ENCODE measurements around the gene IL3.

IL3 gene

DNA sequence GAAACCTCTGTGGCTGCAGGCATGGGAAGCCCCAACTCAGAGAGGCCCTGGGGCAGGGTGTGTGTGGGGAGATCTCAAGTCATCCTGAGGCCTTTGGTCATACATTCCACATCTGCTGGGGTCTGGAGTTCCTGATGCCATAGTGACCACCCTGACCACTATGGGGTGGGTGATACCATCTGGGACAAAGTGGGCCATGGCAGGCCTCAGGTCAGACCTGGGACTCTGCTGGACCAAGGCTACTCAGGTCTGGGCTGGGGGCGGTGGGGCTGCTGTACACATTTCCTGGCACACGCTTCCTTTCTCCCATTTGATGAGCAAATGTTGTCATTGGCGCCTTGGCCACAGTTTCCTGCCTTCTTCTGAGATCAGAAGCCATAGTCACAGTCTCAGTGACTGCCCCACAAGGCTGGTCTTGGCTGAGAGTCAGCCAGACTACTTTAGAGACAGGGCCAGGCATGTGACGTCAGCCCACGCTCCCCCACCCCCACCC, 33.9 kb upstream of the IL3 start:
- DNase-seq = peak in 1 of 2 donors; percentile 29

DNA sequence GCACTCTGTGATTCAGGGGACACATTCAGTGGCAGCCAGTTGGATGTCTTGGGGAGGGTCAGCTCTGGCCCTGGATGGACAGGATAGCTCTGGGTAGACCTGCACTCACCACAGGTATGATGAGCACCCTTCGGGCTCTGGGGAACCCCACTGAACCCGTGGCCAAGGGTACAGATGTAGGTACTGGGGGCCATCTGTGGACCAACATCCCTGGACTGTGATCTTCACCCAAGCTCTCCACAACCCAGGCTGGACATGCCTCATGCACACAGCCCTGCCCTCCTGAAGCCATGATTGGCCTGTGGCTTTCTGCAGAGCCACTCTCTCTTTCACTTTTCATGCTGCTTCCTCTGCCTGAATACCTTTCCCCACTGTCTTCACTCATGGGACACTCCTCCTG, 33.4 kb upstream of the IL3 start:
- DNase-seq = no peak

DNA sequence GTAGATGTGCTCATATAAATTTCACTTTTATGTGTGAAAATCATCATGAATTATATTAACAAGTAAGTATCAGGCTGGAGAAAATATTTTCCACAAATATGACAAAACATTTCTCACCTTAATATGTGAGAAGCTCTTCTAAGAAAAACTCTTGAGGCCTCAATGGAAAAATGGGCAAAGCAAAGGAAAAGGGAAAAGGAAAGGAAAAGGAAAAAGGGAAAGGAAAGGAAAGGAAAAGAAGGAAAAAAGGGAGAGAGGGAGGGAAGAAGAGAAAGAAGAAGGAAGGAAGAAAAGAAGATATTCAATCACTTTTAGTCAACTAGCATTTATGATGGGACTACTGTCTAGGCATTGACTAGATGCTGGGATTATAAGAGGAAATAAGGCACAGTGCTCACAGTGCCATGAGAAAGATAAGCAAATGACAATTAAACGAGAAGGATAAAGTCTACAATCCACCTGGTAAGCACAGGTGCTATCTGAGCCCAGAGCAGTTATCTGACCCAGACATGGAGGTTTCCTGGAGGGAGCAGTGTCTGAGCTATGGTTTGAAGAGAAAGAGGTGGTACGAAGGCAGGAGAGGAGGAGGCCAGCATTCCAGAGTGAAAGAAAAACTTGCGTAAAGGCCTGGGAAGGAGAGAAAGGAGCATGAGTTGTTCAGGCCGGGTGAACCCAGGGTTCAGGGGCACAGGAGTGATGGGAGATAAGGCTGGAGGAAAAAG, 30.7 kb upstream of the IL3 start:
- DNase-seq = no peak

DNA sequence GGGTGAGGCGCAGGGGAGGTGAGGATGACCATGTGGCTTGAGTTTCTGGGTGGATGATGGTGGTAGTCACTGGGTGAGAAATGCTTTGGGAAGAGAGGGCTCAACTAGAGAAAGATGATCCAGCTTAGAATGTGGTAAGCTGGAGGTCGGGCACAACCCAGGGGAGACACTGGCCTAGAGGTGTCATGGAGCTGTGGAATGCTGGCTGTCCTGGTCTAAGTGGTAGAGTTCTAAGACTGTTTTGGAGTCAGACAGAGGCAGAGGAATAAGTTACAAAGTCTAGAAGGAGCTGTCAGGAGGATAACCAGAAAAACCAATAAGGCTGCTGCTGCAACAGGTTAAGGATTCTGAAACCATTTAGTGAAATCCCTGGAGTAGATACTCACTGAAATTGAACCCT, 29.8 kb upstream of the IL3 start:
- no peak for DNase-seq

DNA sequence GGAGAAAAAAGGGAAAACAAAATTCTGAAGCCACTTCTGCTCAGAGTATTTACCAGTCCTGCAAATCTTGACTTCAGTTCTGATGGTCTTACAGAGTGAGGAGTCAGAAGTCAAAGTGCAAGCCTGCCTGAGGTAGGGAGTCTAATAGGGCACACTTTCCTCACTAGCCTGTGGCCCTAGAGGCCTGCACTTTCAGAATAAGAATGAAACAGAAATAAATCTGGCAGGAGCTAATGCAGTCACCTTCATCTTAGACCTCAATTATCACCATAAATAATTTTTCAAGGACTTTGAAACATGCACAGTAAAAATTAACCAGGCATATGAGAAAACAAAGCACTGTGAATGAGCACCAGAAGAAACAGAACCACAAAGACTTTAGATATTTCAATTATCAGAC, 28.3 kb upstream of the IL3 start:
- DNase-seq = no peak

DNA sequence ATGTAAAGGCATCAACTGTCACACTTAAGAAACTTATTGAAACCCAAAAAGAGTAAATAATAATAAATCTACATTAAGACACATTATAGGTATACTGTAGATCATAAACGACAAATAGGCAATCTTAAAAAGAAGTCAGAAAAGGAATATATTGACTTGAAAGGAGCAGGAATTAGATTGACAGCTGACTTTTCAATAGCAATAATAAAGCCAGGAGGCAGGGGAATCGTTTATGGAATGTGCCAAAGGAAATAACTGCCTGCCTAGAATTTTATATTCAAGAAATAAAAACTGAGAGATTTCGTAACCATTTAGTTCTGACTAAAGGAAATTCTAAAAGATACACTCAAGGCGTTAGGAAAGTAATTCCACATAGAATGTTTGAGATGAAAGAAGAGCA, 27.3 kb upstream of the IL3 start:
- DNase-seq = no peak

DNA sequence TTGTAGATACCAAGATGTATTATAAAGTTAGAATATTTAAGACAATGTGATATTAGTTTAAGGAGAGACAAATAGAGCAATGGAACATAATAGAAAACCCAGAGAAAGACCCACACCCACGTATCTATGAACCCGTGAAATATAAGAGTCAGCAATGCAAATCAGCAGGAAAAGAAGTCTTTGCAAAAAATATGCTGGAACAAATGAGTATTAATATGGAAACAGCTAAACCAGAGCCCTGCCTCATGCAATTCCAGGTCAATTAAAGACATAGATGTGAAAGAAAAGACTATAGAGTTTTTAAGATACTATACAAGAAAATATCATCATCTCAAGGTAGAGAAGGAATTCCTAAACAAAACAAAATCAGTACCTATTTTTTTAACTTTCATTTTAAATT, 23.1 kb upstream of the IL3 start:
- no peak for DNase-seq

DNA sequence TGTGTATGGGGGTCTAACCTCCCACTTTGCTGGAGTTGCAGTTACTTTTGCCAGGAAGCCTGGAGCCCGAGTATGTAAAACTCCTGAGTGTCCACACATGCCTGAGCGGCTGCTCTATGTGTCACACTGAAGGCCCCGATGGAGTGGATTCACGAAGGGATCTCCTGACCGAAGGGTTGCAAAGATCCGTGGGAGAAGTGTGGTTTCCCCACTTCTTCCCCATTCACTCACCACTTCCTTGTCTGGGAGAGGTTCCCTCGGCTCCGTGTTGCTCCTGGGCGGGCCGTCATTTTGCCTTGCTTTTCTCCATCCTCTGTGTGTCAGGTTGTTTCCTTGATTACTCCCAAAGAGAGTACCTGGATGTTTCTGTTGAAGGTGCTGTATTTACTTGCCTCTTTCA, 16.2 kb upstream of the IL3 start:
- no peak for DNase-seq

DNA sequence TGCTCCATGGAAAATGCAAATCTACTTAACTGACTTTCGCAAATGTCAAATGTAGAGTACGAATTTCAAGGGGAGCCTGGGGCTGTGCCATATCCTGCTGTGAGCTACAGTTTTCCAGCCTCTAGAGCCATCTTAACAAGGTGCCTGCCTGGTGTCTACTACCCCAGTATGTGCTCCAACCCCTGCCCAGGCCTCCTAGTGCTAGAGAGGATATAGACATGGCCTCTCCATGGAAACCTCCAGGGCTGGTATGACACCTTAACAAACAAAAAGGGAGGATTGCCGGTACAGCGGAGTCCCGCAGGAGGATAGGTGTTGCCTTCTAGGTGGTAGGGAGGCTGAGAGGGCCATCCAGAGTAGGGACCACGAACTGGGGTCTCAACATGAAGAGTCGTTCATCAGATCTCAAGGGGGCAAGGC, 13.6 kb upstream of the IL3 start:
- no peak for DNase-seq

DNA sequence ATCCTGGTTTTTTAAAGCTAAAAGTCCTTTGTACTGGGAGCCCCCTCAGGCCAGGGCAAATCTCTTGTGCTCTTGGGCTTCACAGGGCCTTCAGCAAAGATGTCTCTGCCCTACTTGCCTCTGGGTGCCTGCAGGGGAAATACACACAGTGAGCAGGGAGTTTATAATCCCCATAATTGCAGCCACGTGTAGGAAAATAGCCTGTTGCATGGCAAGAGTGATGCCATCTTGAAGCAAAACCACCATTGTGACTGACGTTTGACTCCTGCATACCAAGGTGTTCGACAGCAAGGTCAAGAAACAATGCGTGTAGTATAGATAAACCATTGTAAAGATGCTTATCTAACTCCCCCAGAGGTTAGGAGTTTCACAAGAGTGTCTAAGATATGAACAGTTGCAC, 11.4 kb upstream of the IL3 start:
- no peak for DNase-seq

DNA sequence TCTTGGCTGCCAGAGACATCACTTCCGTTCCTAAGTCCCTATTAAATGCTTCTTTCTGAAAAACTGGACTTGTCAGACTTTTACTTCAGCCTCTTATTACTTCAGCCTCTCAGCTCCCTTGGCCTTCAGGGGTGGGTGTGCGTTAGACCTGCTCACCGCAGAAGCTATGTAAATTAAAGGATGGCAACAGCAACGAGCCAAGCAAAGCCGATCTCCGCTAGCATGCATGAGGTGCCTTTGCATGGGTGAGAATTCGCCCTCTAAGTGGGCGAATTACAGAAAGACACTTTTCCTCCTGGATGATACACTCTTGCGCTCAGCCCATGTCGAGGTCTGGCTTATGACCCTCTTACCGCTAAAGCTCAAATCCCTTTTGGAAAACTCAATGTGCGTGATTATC, 10.9 kb upstream of the IL3 start:
- DNase-seq = no peak

DNA sequence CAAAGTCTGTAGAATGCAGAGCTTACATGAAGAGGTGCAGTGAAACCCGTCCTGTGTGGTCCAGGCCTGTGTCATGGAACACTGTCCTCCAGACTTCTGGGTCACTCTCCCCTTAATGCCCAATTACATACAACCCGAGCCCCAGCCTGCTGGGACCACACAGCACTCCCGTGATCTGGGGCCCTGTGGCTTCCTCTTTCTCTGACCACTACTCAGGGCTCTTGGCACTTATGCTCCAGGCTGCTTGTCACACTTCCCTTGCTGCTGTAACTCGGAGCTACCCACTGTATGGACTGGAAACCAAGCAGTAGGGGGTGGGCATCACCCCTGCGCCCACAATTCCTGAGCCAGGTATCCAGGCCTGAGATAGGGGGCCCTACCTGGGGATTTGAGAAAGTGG, 10.3 kb upstream of the IL3 start:
- DNase-seq = no peak

DNA sequence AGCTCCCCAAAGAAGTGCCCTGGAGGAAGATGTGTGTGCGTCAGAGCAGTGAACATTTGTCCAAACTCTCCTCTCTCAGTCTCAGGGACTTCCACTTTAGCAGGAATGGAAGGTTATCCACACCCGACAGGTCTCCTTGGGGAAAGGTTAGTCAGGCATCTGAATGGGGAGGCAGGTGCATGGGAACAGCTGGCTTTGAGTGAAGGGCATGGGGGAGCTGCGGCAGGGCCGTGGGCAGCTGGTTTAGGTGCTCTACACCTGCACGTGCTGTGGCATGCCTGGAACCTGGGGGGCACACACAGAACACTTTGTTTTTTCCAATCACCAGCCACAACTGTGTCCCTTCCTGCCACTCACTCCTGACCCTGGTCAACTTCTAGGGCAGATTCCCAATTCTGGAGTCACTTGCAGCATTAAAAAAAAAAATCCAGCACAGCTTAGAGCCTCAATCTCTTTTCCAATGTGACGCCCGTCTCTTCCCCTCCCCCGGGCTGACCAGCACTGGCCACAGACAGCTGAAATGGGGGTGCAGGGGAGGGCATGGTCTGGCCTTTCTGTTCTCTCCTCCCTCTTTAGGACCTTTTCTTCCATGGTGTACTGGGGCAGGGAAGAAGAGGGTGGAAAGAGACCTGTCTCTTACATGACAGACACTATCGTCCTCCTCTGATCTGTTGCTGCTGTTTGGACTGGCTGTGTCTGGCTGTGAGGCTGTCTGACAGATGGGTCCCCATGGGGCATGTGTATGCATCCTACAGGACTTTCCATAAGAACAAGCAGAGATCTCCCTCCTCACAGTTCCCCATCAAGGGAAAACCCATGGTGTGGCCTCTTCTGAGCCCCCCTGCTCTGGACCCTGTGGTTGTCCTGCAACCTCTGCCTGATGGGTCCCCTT, 9.5 kb upstream of the IL3 start:
- no peak for DNase-seq

DNA sequence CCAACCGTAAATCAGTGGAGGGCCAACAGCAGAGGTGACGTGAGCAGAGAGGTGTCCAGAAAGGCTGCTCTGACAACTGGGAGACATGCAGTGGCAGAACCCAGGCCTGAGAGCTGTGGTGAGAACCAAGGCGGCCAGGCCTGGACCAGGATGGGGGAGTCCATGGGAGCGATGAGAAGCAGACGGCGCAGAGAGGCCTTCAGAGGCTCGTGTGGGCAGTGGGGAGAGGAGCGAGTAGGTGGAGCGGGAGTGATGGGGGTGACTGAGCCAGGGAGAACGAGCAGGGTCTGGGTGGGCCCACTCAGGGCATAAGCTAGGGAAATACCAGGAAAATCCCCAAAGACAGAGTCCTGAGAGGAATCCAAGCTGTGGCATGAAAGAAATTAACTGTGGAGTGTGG, 7.9 kb upstream of the IL3 start:
- DNase-seq = no peak

DNA sequence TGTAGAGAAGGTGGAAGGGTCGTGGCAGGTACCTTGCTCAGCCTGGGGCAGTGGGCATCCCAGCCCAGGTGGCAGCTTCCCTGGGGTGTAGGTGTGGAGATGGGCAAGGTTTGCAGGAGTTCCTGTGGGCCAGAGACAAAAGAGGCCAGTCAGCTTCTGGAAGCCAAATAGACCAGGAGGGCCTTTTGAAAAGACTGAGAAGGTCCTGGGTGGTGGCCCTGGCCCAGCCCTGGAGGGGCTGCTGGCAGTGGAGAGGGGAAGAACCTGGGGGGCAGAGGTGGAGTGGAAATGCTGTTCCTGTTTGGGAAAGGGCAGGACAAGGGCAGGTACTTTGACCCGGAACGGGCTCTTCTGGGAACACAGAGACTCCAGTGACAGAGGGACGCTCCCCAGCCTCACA, 7.0 kb upstream of the IL3 start:
- no peak for DNase-seq

DNA sequence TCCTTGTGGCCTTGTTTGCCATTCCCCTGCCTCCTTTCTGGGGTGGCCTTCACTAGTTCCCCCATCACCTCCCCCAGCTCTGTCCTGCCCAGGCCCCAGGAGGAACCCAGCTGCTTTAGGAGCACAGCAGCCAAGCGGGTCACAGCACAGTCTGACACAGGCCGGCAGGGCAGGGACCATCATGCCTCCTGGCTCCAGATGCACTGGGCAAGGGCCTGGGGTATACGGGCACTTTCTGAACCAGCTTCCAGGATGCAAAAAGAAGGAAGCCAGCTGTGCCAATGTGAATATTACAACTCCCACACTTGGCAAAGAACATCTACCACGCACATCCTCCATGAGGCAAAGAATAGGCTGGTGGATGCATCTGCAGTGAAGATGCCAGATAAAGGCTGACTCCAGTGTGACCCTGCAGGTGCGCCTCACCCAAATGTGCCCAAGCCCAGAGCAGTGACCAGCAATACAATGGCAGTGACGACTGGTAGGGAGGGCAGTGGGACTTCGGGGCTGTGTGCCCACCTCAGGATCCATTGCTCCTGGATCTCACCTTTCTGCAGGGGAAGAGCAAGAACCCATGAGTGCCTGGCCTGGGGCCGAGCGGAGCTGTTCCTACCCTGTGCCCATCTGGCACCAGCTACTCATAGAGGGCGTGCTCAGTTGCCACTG, 6.3 kb upstream of the IL3 start:
- DNase-seq = no peak

DNA sequence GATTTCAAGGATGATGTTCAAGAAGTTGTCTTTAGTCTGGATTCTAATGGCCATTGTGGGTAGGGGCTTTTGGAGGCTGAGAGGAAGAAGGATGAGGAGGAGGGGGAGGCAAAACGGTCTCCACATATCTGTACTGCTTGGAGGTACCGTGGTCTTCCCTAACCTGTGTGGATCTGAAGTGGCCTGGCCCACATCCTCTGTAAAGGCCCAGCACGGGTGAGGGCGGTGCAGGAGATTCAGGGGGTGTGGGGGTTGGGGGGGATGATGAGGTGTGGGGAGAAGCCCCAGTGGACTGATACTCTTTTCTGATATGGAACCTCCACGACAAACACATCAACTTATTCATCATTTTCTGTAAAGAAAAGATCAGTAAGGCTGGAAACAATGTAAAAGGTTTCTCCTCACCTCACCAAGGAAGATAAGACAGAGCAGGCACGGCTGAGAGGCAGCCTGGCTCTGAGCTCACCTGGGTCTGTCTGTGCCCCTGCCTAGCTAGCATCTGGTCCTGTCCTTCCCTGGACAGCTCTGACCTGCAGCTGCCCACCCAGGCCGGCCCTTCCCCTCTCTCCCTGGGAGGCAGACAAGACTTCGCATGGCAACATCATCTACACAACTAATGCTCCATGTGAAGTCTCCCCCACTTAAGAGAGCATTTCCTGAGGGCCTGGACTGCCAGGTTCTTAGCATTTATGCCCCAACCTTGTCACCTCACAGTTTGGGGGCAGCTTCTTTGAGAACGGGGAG, 5.6 kb upstream of the IL3 start:
- no peak for DNase-seq

DNA sequence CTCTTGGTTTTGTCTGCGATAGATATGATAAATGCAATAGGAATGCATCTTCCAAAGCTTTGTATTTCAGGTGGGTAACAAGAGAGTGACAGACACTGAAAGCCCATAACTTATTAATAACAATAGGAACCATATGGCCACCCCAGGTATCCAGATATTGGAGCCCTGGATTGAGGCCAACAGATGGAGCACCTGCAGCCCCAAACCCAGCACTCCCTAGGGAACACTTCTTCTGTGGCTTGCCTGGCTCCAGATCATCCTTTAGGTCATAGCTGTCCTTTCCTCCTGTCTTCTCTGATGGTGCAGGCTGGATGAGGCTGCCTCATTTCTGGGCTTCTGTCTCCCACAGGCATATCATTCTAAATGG, 5.0 kb upstream of the IL3 start:
- no peak for DNase-seq

DNA sequence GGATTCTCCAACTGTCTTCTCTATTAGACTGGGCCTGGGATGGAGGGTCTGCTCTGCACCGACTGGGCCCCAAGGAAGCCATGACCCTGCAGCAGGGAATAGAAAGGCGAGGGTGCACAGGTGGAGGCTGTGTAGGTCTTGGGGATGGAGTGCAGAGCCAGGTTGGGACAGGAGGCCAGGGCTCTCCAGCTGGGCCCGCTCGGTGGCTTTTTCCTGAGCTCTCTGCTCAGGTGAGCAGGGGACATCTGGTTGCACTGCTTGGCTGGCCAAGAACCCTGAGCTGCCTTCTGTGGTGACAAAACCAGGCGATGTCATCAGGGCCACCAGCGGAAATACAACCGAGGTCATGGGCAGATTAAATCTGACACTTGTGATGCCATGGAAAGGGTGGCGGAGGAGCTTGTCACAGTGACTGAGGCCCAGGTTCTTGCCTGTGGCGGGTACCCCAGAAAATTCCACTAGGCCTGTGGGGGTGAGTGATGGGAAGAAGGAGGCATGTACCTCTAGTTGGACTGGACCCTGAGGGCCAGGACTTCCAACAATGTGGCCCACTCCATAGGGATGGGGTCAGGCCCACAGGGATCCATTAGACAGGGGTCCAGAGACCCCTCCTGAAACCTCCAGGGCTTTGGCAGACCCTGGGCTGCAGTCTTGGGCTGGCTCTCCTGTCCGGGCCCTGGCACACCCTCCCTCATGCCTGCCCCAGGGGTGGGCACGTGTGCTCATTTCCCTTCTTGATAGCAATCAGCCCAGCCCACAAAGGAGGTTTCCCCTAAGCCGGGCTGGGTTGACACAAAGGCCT, 4.4 kb upstream of the IL3 start:
- DNase-seq = peak; percentile 51 to 57

DNA sequence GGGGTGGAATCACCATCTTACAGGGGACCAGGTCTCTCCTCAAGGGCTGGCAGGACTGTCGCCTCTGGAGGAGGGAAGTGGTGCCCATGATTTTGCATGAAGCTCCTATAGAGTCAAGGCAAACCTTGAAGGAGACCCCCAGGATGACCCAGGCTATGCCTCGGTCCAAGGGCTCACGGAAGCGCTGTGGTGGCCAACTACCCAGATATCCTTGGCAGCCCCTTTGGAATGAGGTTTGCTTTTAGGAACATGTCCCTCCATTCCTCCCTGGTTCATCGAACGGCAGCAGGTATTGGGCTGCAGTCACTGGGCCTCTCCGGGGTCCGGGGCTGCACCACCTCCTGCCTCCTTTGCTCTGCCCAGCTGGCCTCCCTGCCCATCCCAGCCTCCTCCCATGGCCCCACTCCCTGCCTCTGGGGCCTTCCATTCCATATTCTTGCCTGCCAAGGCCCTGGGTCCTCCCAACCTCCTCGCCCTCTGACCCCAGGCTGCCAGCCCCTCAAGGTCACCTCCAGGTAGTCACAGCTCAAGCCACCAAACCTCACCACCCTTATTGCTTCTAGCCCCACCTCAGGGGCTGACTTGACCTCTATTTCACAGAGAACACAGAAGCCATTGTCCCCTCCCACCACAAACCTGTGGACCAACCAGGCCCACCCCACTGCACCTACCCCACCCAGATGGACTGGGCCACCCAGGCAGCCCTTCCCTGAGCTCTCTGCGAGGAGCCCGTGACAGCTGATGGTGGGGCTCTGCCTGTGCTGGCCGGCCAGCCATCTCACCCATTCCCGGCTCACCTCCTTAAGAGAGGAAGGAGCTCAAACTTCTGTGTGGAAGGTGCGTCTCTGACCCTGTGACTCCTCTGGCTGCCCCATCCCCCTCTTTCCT, 3.6 kb upstream of the IL3 start:
- no peak for DNase-seq

Measured in activated CD4-positive, alpha-beta T cell treated with anti-CD3 and anti-CD28 coated beads for 4 hours (primary cell).